Measurements from ENCODE around the gene SLC16A4.

Gene SLC16A4

GRCh38 chr1:110321846-110322245, 69.0 kb downstream of the SLC16A4 start:
- Histone ChIP-seq H3K4me1 (ENCODE audit: control insufficient read depth, insufficient read depth, low read length) (no peaks in the 10 kb centered on the region), H3K36me3 (ENCODE audit: control insufficient read depth, insufficient read depth, low read length, severe bottlenecking) (no peaks in the 10 kb centered on the region), H3K9ac (ENCODE audit: low read length) (no peak overlapping the region), H3K4me3 (ENCODE audit: low read length) (no peak overlapping the region), H3K9me3 (ENCODE audit: control insufficient read depth, low read length) (peaks cover 8% of the 10 kb centered on the region), H3K27me3 (replicated peaks; ENCODE audit: control insufficient read depth, insufficient read depth, low read length) (no peaks in the 10 kb centered on the region)
- DNase-seq (ENCODE audit: low read depth), result no peak

GRCh38 chr1:110321045-110321444, 69.8 kb downstream of the SLC16A4 start:
- H3K9ac ChIP-seq (ENCODE audit: low read length), result no peak overlapping the region
- no peaks in the 10 kb centered on the region for H3K36me3 ChIP-seq (ENCODE audit: control insufficient read depth, insufficient read depth, low read length, severe bottlenecking)
- DNase-seq (ENCODE audit: low read depth), result no peak
- no peak overlapping the region for H3K4me3 ChIP-seq (ENCODE audit: low read length)
- H3K27me3 ChIP-seq (replicated peaks; ENCODE audit: control insufficient read depth, insufficient read depth, low read length), result no peaks in the 10 kb centered on the region
- H3K9me3 ChIP-seq (ENCODE audit: control insufficient read depth, low read length), result peaks cover 8% of the 10 kb centered on the region
- H3K4me1 ChIP-seq (ENCODE audit: control insufficient read depth, insufficient read depth, low read length), result no peaks in the 10 kb centered on the region

DNA sequence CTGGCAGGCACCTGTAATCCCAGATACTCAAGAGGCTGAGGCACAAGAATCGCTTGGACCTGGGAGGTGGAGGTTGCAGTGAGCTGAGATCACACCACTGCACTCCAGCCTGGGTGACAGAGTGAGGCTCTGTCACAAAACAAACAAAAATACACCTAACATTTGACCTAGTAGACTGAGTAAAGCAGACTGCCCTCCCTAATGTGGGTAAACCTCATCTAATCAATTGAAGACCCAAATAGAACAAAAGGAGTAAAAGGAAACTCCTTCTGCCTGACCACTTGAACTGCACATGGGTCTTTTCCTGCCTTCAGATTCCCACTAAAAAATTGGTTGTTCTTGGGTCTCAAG, 70.7 kb downstream of the SLC16A4 start:
- H3K27me3 ChIP-seq (replicated peaks; ENCODE audit: control insufficient read depth, insufficient read depth, low read length), result no peaks in the 10 kb centered on the region
- peaks cover 8% of the 10 kb centered on the region for H3K9me3 ChIP-seq (ENCODE audit: control insufficient read depth, low read length)
- H3K4me1 ChIP-seq (ENCODE audit: control insufficient read depth, insufficient read depth, low read length), result no peaks in the 10 kb centered on the region
- no peak for DNase-seq (ENCODE audit: low read depth)
- H3K36me3 ChIP-seq (ENCODE audit: control insufficient read depth, insufficient read depth, low read length, severe bottlenecking), result no peaks in the 10 kb centered on the region
- no peak overlapping the region for H3K4me3 ChIP-seq (ENCODE audit: low read length)
- no peak overlapping the region for H3K9ac ChIP-seq (ENCODE audit: low read length)

DNA sequence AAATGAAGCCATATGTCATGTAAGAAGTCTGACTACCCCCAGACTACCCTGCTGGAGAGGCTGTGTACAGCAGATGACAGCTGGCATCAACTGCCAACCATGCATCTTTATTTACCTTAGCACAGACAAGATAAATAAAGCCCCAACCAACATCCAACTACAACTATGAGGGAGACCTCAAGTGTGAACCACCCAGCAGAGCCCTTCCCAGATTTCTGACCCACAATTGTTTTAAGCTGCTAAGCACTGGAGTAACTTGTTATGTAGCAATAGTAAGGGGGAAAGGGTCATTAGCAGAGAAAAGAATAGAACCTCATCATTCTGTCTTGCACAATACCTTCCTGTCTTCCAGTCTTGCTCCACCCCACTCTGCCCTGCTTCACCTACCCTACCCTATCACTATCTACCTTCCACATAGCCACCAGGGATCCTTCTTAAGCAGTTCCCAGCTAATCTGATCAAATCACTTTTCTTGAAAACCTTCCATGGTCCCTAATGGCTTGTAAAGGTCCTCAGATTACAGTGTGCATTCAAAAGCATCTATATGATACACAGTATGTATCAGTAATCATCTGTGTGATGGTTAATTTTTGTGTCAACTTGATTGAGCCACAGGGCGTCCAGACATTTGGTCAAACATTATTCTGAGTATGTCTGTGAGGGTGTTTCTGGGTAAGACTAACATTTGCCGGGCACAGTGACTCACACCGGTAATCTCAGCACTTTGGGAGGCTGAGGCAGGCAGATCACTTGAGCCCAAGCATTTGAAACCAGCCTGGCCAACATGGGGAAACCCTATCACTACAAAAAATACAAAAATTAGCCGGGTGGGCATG, 71.3 kb downstream of the SLC16A4 start:
- H3K4me3 ChIP-seq (ENCODE audit: low read length), result no peak overlapping the region

DNA sequence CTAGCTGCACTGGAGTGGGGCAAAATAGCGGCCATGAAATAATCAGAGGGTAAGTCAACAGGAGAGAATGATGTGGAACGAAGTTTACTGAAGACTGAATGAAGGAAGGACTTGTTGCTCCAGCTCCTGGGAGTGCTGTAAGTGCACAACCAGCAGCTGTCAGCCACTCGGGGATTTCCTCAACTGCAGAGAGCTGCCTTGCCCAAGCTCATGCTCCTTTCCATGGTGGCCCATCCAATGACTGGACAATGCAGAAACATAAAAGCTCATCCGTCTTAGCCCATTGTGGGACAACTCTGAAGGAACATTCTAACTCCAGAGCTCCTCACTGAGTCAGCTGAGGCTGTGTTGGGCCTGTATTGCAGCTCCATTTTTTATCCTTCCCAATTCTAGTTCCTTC, 72.8 kb downstream of the SLC16A4 start:
- DNase-seq (ENCODE audit: low read depth), result no peak
- no peaks in the 10 kb centered on the region for H3K27me3 ChIP-seq (replicated peaks; ENCODE audit: control insufficient read depth, insufficient read depth, low read length)
- no peak overlapping the region for H3K4me3 ChIP-seq (ENCODE audit: low read length)

More for the DNA sequence above, 71.3 kb downstream of the SLC16A4 start:
- Histone ChIP-seq H3K27me3 (replicated peaks; ENCODE audit: control insufficient read depth, insufficient read depth, low read length) (no peaks in the 10 kb centered on the region), H3K4me1 (ENCODE audit: control insufficient read depth, insufficient read depth, low read length) (no peaks in the 10 kb centered on the region), H3K36me3 (ENCODE audit: control insufficient read depth, insufficient read depth, low read length, severe bottlenecking) (no peaks in the 10 kb centered on the region), H3K9me3 (ENCODE audit: control insufficient read depth, low read length) (peaks cover 8% of the 10 kb centered on the region), H3K9ac (ENCODE audit: low read length) (no peak overlapping the region)
- no peak for DNase-seq (ENCODE audit: low read depth)

GRCh38 chr1:110316735-110317134, 74.1 kb downstream of the SLC16A4 start:
- H3K9ac ChIP-seq (ENCODE audit: low read length), result no peak overlapping the region
- H3K4me1 ChIP-seq (ENCODE audit: control insufficient read depth, insufficient read depth, low read length), result peaks cover 9% of the 10 kb centered on the region
- no peaks in the 10 kb centered on the region for H3K36me3 ChIP-seq (ENCODE audit: control insufficient read depth, insufficient read depth, low read length, severe bottlenecking)
- DNase-seq (ENCODE audit: low read depth), result no peak
- no peak overlapping the region for H3K4me3 ChIP-seq (ENCODE audit: low read length)
- H3K9me3 ChIP-seq (ENCODE audit: control insufficient read depth, low read length), result peaks cover 8% of the 10 kb centered on the region
- no peaks in the 10 kb centered on the region for H3K27me3 ChIP-seq (replicated peaks; ENCODE audit: control insufficient read depth, insufficient read depth, low read length)

More for the DNA sequence above, 72.8 kb downstream of the SLC16A4 start:
- Histone ChIP-seq H3K36me3 (ENCODE audit: control insufficient read depth, insufficient read depth, low read length, severe bottlenecking) (no peaks in the 10 kb centered on the region), H3K9ac (ENCODE audit: low read length) (no peak overlapping the region), H3K9me3 (ENCODE audit: control insufficient read depth, low read length) (peaks cover 8% of the 10 kb centered on the region), H3K4me1 (ENCODE audit: control insufficient read depth, insufficient read depth, low read length) (no peaks in the 10 kb centered on the region)

All from adipocyte (in vitro differentiated cells).